SIG-M5 treated with dmso at 0.1 percent for 504 hours (cell line): Measurements from ENCODE around the gene ATF4.
A peak's percentile ranks its signal among the peaks of the same experiment; 100 is the strongest.
"Not testable (repeated sequence)": the region's sequence is repeated elsewhere in the genome, so short reads cannot be mapped to it uniquely, and the experiment has no call there.

ENCODE experiments used
- DNase-seq: peaks from one replicate; lab custom pipeline; 2025; ENCODE audit not compliant: unreplicated experiment; lab: John Stamatoyannopoulos, UW

Gene ATF4

GRCh38 chr22:39510529-39511149, 9.7 kb upstream of the ATF4 start:
- no peak for DNase-seq

DNA sequence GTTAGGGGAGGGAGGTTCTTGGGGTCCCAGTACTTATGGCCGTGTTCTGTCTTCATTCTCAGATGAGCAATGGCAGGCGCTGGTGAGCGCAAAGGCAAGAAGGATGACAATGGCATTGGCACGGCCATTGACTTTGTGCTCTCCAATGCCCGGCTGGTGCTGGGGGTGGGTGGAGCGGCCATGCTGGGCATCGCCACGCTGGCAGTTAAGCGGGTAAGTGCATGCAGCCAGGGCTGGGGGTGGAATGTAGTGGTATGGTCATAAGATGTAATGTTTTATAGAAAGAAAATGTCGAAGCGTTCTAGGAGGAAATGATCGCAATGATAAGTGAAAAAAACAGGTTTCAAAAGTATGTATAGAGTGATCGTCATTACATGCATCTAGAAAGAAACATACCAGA, 9.1 kb upstream of the ATF4 start:
- no peak for DNase-seq

- DNase-seq: no peak
Measured at GRCh38 chr22:39512026-39512425, 8.3 kb upstream of the ATF4 start.

DNA sequence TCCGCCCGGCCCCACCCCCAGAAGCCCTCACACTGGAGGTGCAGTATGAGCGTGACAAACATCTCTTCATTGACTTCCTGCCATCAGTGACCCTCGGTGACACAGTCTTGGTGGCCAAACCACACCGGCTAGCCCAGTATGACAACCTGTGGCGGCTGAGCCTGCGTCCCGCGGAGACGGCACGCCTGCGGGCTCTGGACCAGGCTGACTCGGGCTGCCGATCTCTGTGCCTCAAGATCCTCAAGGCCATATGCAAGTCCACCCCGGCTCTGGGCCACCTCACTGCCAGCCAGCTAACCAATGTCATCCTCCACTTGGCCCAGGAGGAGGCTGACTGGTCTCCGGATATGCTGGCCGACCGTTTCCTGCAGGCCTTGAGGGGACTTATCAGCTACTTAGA, 6.6 kb upstream of the ATF4 start:
- DNase-seq: no peak

GRCh38 chr22:39514373-39514973, 5.9 kb upstream of the ATF4 start:
- peak; percentile 68 for DNase-seq

DNA sequence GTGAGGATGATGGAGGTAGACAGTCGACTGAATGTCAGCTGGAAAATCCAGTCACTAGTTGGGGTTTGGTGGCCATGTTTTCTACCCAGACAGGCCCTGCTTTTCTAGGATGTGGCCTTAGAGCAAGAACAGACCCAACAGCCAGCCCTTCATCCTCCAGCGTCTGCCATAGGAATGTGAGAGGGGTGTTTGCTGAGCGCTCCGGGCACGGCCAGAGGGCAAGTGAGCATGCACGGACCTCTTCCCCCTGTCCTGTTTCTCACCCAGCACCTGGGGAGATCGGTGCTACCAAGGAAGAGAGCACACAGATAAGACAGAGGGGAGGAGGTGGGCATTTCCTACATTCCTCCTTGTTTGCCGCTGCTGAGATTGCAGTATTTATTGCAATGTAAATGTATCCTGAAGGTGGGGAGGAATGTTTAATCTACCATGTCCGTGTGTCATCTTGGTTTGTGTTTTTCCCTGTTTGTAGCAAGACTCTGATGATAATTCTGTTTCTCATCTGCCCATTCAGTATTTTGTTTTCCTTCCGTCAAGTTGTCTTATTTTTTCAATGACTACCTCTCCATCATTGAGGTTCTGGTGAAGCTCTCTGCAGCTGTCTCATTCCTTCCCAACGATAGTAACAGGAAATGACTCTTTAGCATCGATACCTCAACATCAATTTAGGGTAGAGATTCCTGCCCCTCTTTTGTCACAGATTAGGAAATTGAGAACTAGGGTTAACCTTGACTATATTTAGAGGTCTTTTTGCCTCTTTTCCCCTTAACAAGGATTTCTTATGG, 4.9 kb upstream of the ATF4 start:
- no peak for DNase-seq

GRCh38 chr22:39517470-39517869, 2.9 kb upstream of the ATF4 start:
- no peak for DNase-seq

DNA sequence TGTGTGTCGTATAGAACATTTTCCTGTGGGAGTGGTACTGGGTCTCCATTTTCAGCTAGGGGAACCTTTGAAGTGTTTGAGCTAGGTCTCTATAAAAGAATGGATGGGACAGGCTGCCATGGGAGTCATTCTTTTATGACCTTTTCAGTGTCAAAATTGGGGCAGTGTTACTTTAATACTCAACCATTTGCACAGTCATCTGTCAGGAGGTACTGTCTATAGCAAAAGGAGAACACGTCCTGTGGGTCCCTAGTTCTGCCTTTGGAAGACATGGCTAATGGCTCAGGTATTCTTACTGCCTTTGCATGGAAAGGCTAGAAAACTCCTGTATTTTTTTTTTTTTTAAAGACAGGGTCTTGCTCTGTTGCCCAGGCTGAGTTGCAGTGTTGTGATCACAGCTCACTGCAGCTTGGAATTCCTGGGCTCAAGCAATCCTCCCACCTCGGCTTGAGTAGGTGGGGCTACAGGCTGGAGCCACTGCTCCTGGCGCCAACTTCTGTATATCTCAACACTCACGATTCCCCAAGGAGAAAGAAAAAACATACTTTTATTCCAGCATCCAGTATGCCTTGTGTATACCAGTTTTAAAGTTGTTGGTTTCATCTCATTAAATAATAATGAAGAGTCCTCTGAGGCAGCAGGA, 2.1 kb upstream of the ATF4 start:
- DNase-seq: no peak

DNA sequence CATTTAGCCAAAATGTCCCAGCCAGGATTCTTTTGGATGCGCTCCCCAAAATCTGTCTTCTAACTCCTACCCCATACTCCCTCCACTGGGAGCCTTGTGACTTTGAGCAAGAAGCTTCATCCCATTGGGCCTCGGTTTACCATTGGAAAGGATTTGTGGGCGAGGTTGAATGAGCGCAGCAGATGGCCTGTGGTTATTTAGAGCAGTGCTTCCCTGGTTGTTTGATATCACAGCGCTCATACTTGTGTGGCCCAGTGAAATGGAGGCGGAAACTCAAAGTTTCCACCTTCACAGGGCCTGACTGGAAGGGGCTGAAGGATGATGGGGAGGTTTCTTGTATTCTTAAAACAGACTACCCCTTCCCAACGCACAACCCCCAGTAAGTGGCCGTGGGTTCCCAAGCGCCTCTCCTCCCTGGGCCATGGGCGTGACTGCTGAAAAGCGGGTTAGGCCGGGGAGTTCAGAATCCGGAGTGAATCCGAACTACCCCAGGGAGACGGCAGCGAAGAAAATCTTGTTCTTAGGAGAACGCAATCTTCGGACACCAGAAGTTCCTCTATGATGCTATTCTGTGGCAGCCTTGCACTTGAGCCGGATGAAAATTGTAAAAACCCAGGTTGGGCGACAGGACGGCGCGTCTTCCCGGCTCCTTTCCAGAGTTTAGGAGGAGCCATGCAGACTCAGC, 1.2 kb upstream of the ATF4 start:
- DNase-seq: peak; percentile 63

DNA sequence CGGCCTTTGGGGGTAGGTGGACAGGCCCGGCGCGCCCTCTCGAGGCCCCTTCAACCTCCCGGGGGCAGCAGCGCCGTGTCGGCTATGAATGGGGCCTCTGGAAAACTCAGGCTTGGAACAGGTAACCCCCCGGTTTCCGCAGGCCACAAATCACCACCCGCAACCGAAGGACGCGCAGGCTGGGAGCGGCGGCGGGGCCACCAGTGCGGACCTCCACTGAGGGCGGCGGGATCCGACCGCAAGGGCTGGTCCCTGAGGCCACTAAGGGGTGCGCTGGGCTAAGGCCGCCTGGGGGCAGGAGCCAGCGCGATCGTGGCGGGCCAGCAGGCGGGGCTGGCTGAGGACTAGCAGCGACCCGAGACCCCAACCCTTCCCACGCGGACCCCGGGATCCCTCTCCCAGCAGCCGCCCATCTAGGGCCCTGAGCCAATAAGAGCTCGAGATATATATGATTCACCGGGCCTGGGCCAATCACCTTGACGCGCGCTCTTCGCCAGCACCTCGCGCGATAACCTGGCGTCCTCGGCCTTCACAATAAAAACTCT, 609 bp upstream of the ATF4 start:
- peak; percentile 97 for DNase-seq

GRCh38 chr22:39521106-39521885, 934 bp downstream of the ATF4 start:
- peak; percentile 42 for DNase-seq

- not testable (repeated sequence) for DNase-seq
Measured at GRCh38 chr22:39522091-39522490, 1.7 kb downstream of the ATF4 start.

GRCh38 chr22:39522567-39523300, 2.4 kb downstream of the ATF4 start:
- DNase-seq: no peak

GRCh38 chr22:39524089-39524752, 3.9 kb downstream of the ATF4 start:
- peak; percentile 18 for DNase-seq

DNA sequence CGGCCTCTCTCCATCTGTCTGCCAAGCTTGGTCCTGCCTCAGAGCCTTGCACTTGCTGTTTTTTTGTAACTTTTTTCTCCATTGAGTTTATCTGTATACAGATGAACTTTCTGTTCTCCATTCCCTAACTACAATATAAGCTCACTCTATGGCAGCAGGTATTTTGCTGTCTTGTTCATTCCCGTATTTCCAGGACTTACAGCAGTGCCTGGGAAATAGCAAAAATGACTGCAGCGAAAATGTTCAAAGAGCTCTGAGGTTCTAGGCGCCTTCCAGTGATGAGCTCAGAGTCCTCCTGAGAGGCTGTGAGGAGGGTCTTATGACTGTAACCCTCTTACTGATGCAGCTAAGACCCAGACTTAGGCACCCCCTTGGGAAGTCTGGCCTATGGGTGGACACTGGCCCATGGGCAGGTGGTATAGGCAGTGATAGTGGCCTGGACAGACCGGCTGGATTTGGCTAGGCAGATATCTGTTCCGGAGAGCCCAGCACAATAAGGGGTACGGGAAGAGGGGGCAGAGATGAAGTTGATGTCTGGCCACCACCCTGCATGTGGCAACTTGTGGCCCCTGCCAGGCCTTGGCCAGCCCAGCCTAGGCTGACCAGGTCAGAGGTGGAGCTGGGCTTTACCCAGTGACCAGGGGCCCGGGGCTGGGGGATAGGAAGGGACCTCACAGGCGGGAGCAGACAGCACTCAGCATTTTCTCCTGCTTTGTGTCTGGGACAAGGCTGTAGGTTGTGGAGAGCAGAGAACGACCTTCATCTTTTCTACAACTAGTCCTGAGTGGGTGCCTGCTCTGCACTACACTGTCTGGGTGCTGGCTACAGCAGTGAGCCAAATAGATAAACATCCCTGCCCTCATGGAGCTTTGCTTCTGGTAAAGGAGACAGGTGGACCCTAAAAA, 4.6 kb downstream of the ATF4 start:
- DNase-seq: no peak

DNA sequence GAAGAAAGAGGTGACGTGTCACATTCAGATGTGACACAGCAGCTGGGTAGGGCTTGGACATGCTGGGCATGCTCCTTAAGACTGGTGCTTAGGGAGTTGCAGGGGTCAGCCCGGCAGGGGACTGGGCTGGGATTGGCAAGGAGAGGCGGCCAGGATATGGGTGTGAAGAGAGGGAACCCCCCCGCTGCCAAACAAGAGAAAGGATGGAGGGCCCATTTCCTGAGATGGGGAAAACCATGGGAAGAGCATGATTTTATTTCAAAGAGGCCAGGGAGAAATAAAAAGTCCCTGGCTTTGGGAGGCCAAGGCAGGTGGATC, 5.3 kb downstream of the ATF4 start:
- no peak for DNase-seq

DNA sequence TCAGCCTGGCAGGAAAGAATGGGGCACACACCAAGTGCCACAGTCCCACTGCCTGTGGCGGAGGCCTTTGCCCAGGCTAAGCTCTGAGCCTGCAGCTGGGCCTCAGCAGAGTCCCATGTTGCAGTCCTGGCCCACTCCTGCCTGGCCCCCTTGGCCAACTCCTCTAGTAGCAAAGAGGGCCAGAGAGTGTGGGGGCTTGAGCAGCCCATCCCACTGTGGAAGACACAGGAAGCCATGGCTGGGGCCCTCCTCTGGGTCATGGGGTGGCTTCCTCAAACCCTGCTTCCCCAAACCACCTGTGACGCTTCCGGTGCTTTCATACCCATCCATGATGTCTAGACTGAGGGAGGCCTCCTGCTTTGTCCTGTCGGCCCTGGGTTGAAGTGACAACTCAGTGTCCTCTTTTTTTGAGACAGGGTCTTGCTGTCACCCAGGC, 6.4 kb downstream of the ATF4 start:
- DNase-seq: peak; percentile 33

- no peak for DNase-seq
Measured at GRCh38 chr22:39527481-39527961, 7.2 kb downstream of the ATF4 start.
